ENCODE results near the gene PYDC1. TPM values are rescaled to one million over a fixed set of nuclear protein-coding genes. Genes with fewer than 3 reads are reported as not detected.

The PYDC1 gene
- total RNA-seq (not detected), polyA plus RNA-seq (not detected)
- long read RNA-seq, donor 1 = 0 reads
- long read RNA-seq, donor 2 = 0 reads
- long read RNA-seq, donor 3 = 0 reads

DNA sequence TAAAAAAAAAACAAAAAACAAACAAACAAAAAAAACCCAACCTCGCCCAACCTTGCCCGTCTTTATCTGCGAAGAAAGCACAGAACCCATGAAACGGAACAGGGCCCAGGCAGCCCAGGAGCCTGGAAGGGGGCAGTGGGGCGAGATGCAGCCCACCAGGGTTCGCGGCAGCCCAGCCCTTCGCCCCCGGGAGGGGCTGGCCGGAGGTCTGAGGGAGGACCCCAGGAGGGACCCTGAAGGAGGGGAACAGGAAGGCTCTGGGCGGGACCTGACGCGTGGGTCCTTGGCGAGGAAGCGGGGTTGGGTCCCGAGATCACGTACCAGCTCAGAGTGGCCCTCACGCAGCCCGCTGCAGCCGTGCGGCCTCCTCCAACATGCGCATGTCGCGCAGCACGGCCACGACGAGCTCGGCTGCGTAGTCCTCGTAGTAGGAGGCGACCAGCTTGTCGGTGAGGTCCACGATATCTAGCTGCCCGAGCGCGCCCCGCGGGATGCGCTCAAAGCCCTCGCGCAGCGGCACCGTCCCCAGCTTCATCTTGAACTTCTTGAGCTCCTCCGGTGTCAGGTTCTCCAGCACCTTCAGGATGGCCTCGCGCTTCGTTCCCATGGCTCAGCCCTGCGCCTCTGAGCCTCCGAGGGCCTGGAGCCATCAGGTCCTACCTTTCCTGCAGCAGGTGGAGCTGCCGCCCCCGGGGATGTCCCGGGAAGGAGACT, at the start of gene PYDC1:
Gene PYDC1, minus strand, starts transcription at position 714 of the 714 bp plus-strand sequence. Its CDS starts 107 bp downstream, at position 607.
- 4 to 10% (median 7%) methylated on average over 32 to 52 of the region's 52 CpGs for WGBS, 4 donors
- TF ChIP-seq, protein P1, sequence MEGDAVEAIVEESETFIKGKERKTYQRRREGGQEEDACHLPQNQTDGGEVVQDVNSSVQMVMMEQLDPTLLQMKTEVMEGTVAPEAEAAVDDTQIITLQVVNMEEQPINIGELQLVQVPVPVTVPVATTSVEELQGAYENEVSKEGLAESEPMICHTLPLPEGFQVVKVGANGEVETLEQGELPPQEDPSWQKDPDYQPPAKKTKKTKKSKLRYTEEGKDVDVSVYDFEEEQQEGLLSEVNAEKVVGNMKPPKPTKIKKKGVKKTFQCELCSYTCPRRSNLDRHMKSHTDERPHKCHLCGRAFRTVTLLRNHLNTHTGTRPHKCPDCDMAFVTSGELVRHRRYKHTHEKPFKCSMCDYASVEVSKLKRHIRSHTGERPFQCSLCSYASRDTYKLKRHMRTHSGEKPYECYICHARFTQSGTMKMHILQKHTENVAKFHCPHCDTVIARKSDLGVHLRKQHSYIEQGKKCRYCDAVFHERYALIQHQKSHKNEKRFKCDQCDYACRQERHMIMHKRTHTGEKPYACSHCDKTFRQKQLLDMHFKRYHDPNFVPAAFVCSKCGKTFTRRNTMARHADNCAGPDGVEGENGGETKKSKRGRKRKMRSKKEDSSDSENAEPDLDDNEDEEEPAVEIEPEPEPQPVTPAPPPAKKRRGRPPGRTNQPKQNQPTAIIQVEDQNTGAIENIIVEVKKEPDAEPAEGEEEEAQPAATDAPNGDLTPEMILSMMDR (IDR thresholded peaks at IDR 0.05) = no peak
- TF ChIP-seq POLR2A (IDR thresholded peaks at IDR 0.05) = no peak
- intact Hi-C loops (cut with DNase I) = no loop called here
- Histone ChIP-seq H3K4me3 (peak within 1 kb of the TSS in 11 of 12 donors; percentile 5 to 65 (median 53)), H3K36me3 (no peaks in the 10 kb centered on the region), H3K9me3 (no peaks in the 10 kb centered on the region), H3K27ac (no peak within 1 kb of the TSS), H3K27me3 (peaks cover 4 to 48% (median 24%) of the 10 kb centered on the region in 9 donors), H3K4me1 (peaks cover 11 to 35% (median 25%) of the 10 kb centered on the region in 12 donors)
- ATAC-seq = no peak
- no peak for DNase-seq

- Histone ChIP-seq H3K36me3 (peaks cover 0 to 15% (median 0%) of the 10 kb centered on the region in 9 donors), H3K27me3 (peaks cover 0 to 17% (median 0%) of the 10 kb centered on the region in 9 donors), H3K27ac (no peak overlapping the region), H3K9me3 (no peaks in the 10 kb centered on the region), H3K4me1 (peaks cover 0 to 48% (median 0%) of the 10 kb centered on the region in 12 donors), H3K4me3 (no peak overlapping the region)
- intact Hi-C loops (cut with DNase I) = loop anchor here in 1 of 10 donors (5.0 kb wide), 1 partner anchor 97 kb away; no protein-coding TSS in a partner anchor
- ATAC-seq (peak in 1 of 4 donors; percentile 48), DNase-seq (no peak)
- no peak for TF ChIP-seq POLR2A (IDR thresholded peaks at IDR 0.05)
- TF ChIP-seq, protein P1 (IDR thresholded peaks at IDR 0.05) = no peak
- WGBS, 4 donors = 60 to 66% (median 61%) methylated on average over 18 to 20 of the region's 20 CpGs
Observed at GRCh38 chr16:31265329-31266245, 48.7 kb upstream of the PYDC1 start.

- no peak for TF ChIP-seq POLR2A (IDR thresholded peaks at IDR 0.05)
- ATAC-seq (no peak), DNase-seq (no peak)
- no peak overlapping the region for H3K27ac ChIP-seq
- H3K4me3 ChIP-seq = no peak overlapping the region
- peaks cover 0 to 19% (median 0%) of the 10 kb centered on the region in 9 donors for H3K27me3 ChIP-seq
- peaks cover 0 to 6% (median 0%) of the 10 kb centered on the region in 9 donors for H3K36me3 ChIP-seq
- no peaks in the 10 kb centered on the region for H3K9me3 ChIP-seq
- H3K4me1 ChIP-seq = peaks cover 0 to 58% (median 0%) of the 10 kb centered on the region in 12 donors
- intact Hi-C loops (cut with DNase I) = no loop called here
- WGBS, 4 donors = 64 to 72% (median 67%) methylated on average over 3 of the region's 3 CpGs
Observed at GRCh38 chr16:31262084-31262483, 45.1 kb upstream of the PYDC1 start.

DNA sequence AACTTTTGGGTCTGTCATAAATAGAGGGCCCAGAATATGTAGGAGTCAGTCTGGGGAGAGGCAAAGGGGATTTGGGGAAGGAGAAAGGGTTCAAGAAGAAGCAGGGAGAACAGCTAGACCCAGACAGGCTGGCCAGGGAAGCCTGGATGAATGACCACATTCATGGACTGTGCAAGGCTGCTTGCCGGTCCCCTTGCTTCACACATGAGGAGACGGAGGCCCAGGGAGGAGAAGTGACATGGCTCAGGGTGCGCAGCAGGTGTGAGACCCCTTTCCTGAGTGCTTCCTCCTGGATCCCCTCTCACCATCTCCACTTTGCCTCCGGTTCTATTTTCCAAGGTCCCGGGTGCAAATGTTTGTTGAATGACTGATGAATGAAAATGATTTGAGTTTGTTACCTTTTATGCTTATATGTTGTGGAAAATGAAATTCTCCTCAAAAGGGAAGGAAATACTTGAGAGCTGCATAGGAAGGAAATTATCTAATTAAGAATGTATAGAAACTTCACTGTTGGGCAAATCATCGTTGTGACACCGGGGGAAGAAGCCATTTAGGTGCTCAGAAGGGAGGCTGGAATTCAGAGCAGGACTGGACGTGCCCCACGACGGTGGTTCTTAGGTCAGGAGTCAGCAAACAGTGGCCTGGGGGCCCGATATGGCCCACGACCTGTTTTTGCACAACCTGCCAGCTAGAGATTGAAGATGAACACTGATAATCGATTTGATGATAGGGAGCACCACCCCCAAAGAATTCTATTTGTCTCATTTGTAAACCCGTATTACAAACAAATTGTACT, 43.4 kb upstream of the PYDC1 start:
- Histone ChIP-seq H3K27ac (peak overlapping the region in 1 of 12 donors; percentile 84), H3K4me3 (peak overlapping the region in 8 of 12 donors; percentile 8 to 64 (median 32)), H3K27me3 (peaks cover 0 to 15% (median 0%) of the 10 kb centered on the region in 9 donors), H3K9me3 (no peaks in the 10 kb centered on the region), H3K36me3 (no peaks in the 10 kb centered on the region), H3K4me1 (peaks cover 0 to 50% (median 0%) of the 10 kb centered on the region in 12 donors)
- 66 to 72% (median 69%) methylated on average over 14 of the region's 14 CpGs for WGBS, 4 donors
- DNase-seq (no peak), ATAC-seq (peak in 1 of 4 donors; percentile 53)
- intact Hi-C loops (cut with DNase I) = no loop called here
- TF ChIP-seq, protein P1 (IDR thresholded peaks at IDR 0.05) = no peak
- TF ChIP-seq POLR2A (IDR thresholded peaks at IDR 0.05) = no peak
